IPS-20b (cell line): ENCODE results near the gene ARPC5.

ENCODE experiments used
- H3K27ac ChIP-seq: one replicate; pipeline ENCODE4 v1.5.1; 2013; ENCODE audit warnings: low read length
- H3K27me3 ChIP-seq: 2 replicates; pipeline ENCODE4 v1.6.1; 2013; ENCODE audit warnings: mild to moderate bottlenecking, low read length, inconsistent platforms; ENCODE audit not compliant: insufficient read depth
- H3K36me3 ChIP-seq: 2 replicates; pipeline ENCODE4 v1.6.1; 2013; ENCODE audit warnings: low read depth, mild to moderate bottlenecking, inconsistent platforms, low read length, moderate library complexity; ENCODE audit not compliant: insufficient read depth
- H3K4me1 ChIP-seq: 2 replicates; pipeline ENCODE4 v1.6.1; 2013; ENCODE audit warnings: mild to moderate bottlenecking, control low read depth, inconsistent platforms, low read length, moderate library complexity; ENCODE audit not compliant: insufficient read depth
- H3K4me3 ChIP-seq: 2 replicates; pipeline ENCODE4 v1.5.1; 2013; ENCODE audit warnings: mild to moderate bottlenecking, low read length, inconsistent platforms
- H3K9ac ChIP-seq: 2 replicates; pipeline ENCODE4 v1.6.1; 2013; ENCODE audit warnings: low read depth, mild to moderate bottlenecking, inconsistent platforms, low read length, moderate library complexity
- H3K9me3 ChIP-seq: 2 replicates; pipeline ENCODE4 v1.6.1; 2013; ENCODE audit warnings: mild to moderate bottlenecking, low read depth, low read length, inconsistent platforms; ENCODE audit not compliant: insufficient read depth

ARPC5 gene

DNA sequence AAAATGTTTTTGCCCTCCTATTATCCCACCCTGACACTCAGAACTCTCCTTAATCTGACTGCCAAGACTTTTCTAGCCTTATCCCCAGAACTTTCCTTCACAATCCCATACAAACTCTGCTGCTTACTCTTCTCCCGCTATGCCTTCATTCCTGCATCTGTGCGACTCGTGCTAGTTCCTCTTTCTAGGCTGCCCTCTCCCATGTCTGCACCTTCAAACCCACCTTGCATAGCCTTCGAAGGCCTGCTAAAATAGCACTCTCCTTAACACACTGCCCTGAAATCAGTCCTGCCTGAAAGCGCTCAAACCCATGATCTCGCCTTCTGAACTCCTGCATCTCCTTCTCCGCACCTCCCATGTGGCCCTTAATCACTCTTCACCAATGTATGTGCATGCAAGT lies 42.9 kb downstream of the ARPC5 start:
- Histone ChIP-seq H3K4me1 (peaks cover 8% of the 10 kb centered on the region), H3K27me3 (no peaks in the 10 kb centered on the region), H3K9me3 (no peaks in the 10 kb centered on the region), H3K4me3 (no peak overlapping the region), H3K9ac (no peak overlapping the region), H3K36me3 (no peaks in the 10 kb centered on the region), H3K27ac (no peak overlapping the region)

DNA sequence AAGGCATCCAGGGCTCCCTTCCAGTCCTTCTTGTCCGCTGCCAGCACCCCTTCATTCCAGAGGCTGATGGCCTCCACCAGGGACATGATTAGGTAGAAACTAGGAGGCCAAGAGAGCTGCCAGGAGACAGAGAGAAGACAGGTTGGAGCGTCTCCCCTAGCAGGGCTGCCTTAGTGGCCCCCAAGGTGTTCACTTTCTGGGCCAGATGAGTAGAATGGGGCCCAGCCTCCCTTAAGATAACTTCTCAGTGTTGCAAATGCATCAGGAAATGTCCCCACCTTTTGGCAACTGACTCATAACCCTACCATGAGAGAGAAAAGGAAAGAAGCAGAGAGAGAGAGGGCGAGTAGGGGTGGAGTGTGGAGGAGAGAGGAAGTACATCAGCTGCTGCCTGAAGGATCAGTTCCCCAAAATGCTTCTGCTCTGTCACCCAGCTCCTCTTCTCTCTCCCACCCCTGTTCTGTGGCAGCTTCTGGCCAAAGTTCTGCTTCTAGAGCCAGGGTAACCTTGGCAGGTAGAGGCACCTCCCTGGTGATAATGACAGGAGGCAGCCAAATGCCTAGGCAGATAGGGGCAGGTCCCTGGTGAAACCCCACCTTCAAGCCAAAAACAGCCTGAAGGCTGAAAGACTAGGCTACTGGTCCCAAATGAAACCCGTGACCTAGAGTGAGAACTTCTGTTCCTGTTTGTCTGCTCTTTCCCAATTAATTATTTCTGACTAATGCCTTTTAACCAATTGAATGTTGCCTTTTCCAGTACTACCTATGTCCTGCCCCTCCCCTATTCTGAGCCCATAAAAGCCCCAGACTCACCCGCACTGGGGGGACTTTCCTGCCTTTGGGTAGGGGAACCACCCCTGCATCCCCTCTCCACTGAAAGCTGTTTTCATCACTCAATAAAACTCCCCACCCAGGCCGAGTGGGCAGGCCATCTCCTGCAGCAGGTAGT lies 45.1 kb downstream of the ARPC5 start, which contains the start of gene NCF2:
Gene NCF2 (minus strand): TSS at position 216 of the 948 bp plus-strand sequence. CDS start 130 bp downstream, at position 86.
- Histone ChIP-seq H3K4me1 (peaks cover 12% of the 10 kb centered on the region), H3K9ac (no peak within 1 kb of the TSS), H3K9me3 (no peaks in the 10 kb centered on the region), H3K4me3 (no peak within 1 kb of the TSS), H3K36me3 (no peaks in the 10 kb centered on the region), H3K27me3 (no peaks in the 10 kb centered on the region), H3K27ac (no peak within 1 kb of the TSS)

DNA sequence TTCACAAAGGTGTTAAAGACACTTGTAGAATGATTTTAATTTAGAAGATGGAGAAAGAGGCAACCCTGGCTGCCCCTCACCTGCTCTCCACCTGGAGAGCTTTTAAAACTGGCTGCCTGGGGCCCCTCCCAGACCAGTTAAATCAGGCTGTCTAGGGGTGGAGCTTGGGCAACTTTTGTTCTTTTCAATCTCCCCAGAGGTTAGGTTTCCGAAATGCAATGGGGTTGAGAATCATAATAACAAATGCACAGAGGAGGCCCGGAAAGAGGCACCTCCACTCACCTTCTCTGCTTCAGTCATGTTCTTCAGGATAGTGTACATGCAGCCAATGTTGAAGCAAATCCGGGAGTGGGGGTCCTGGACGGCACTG lies 45.7 kb downstream of the ARPC5 start:
- Histone ChIP-seq H3K36me3 (no peaks in the 10 kb centered on the region), H3K9me3 (no peaks in the 10 kb centered on the region), H3K9ac (no peak overlapping the region), H3K4me1 (peaks cover 12% of the 10 kb centered on the region), H3K27ac (no peak overlapping the region), H3K27me3 (no peaks in the 10 kb centered on the region), H3K4me3 (no peak overlapping the region)

DNA sequence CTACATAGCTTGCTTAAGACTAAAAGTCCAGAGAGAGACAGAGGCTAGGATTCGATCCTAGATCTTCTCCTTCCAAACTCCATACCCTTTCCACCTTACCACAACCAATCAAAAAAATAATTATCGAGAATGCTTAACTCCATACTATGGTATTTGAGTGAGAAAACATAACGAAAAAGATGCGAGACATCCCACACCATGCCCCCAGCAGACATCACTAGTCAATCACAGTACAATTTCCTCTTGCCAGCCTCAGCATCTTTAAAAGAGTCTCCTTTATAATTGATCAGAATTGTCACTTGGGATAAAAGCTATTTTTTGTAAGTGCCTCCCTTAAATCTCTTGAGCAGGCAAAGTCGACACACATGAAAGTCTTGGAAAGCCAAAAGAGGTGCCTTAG lies 46.2 kb downstream of the ARPC5 start:
- Histone ChIP-seq H3K36me3 (no peaks in the 10 kb centered on the region), H3K27me3 (no peaks in the 10 kb centered on the region), H3K9me3 (no peaks in the 10 kb centered on the region), H3K27ac (no peak overlapping the region), H3K4me1 (peaks cover 12% of the 10 kb centered on the region), H3K9ac (no peak overlapping the region), H3K4me3 (no peak overlapping the region)

DNA sequence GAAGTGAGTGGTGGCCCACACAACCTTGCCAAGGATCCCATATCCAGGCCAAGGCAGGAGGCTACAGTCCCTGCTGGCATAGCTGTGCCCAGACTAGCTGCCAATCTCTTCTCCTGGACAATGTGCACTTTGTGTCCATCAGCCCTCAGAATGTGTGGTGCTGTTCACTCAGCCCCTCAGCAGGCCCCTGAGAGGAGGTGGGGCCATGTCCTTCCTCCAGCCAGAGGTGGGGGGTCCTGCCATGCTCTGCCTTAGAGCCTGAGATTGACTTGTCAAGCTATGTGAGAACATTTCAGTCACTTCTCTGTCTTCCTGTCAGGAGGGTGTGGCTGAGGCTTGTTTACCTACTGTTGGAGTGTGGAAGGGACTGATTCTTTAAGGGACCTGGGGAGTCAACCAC lies 46.8 kb downstream of the ARPC5 start:
- Histone ChIP-seq H3K4me1 (peaks cover 12% of the 10 kb centered on the region), H3K9ac (no peak overlapping the region), H3K27ac (no peak overlapping the region), H3K27me3 (no peaks in the 10 kb centered on the region), H3K4me3 (no peak overlapping the region; the same call in 1 of the 2 replicates), H3K36me3 (no peaks in the 10 kb centered on the region), H3K9me3 (no peaks in the 10 kb centered on the region)

DNA sequence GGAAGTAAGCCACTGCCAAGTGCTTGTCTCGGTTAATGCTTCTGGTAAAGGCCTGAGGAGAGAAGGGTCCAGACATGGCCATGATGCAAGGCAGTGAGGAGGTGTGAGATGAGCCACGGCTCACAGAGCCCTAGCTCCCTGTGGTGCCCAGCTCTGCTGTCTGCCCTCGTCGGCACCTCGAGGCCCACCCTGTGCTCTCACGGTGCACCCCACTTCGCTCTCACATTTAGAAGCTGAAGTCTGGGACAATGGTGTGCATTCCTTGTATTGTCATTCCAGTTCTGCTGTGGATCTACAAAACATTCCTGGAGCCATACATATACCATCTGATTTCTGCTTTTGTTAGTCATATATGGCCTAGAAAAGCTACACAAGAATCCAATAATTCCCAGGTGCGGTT lies 48.7 kb downstream of the ARPC5 start:
- peaks cover 8% of the 10 kb centered on the region for H3K4me1 ChIP-seq
- no peaks in the 10 kb centered on the region for H3K36me3 ChIP-seq
- no peak overlapping the region for H3K27ac ChIP-seq
- no peaks in the 10 kb centered on the region for H3K27me3 ChIP-seq
- H3K4me3 ChIP-seq: no peak overlapping the region
- no peak overlapping the region for H3K9ac ChIP-seq
- H3K9me3 ChIP-seq: no peaks in the 10 kb centered on the region

DNA sequence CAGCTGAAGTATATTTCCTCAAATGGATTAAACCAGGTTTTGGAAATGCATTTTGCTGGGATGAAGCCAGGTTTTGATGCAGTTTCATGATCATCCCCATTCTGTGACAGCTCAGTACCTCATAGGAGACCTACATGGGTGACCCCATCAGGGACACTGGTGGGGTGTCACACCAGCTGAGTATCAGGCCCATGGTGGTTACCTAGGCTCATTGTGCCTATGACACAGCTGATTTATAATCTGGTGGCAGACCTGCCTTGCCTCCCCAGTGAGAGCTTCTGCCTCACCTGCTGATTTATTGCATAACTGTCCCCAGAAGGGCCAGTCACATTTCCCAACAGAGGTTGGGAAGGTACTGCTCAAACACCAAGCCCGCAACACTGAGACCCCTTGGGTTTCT lies 49.1 kb downstream of the ARPC5 start:
- Histone ChIP-seq H3K4me3 (no peak overlapping the region), H3K27ac (no peak overlapping the region), H3K36me3 (no peaks in the 10 kb centered on the region), H3K27me3 (no peaks in the 10 kb centered on the region), H3K4me1 (peaks cover 8% of the 10 kb centered on the region), H3K9me3 (no peaks in the 10 kb centered on the region), H3K9ac (no peak overlapping the region)

DNA sequence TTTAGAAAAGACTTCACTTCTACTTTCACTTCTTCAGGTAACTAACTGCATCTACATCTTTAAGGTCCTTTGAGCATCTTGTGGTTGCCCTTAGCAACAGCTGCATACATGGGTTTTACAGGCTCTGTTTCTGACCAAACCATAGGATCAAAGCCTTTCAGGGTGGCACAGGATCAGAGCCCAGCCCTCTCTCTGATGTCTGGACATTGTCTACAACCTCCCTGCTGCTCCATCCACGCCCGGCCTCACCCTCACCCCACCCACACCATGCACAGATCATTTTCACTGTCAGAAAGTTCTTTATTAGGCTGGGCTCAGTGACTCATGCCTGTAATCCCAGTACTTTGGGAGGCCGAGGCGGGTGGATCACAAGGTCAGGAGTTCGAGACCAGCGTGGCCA lies 50.5 kb downstream of the ARPC5 start:
- Histone ChIP-seq H3K9ac (no peak overlapping the region), H3K9me3 (no peaks in the 10 kb centered on the region), H3K36me3 (no peaks in the 10 kb centered on the region), H3K27me3 (no peaks in the 10 kb centered on the region), H3K27ac (no peak overlapping the region), H3K4me1 (peaks cover 8% of the 10 kb centered on the region), H3K4me3 (no peak overlapping the region)

DNA sequence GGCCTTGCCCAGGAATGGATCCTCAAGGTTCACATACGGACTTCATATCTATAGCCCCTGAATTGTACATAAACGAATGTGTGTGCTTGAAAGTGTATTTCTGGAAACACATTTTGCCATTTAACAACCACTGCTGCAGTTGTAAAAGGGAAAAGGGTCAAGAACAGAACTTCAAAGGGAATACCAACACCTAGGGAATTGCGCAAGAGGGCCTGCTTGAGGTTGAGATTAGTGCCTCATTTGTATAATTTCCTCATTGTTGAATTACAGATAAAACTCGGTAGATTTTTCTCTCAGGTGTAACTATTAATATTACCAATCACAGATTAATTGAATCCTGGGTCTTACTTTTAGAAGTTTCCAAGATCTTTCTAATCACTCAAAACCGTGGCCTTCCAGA lies 51.4 kb downstream of the ARPC5 start:
- Histone ChIP-seq H3K4me1 (peaks cover 8% of the 10 kb centered on the region), H3K9ac (no peak overlapping the region), H3K27ac (no peak overlapping the region), H3K4me3 (no peak overlapping the region), H3K9me3 (no peaks in the 10 kb centered on the region), H3K27me3 (no peaks in the 10 kb centered on the region), H3K36me3 (no peaks in the 10 kb centered on the region)

DNA sequence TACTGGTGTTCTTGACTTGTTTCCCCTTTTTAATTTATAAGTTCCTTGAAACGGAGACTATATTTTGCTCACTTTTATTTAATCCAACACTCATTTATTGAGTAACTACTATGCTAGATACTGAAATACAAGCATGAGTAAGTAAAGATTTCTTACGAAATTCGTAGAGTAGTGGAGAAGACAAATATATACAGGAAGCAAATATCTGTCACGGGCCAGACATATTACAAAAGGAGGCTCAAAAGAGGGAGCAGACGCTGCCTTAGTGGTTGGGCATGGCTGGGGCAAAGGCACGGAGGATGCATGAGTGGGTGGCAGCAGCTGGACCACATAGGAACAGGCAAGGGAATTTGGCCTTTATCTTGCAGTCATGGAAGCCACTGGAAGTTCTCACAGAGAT lies 52.1 kb downstream of the ARPC5 start:
- H3K27me3 ChIP-seq: no peaks in the 10 kb centered on the region
- H3K36me3 ChIP-seq: no peaks in the 10 kb centered on the region
- H3K4me1 ChIP-seq: 0 out of 2 replicates have a peak, but pooled peaks cover 3% of the 10 kb centered on the region
- H3K4me3 ChIP-seq: no peak overlapping the region
- no peaks in the 10 kb centered on the region for H3K9me3 ChIP-seq
- H3K9ac ChIP-seq: no peak overlapping the region
- H3K27ac ChIP-seq: no peak overlapping the region

DNA sequence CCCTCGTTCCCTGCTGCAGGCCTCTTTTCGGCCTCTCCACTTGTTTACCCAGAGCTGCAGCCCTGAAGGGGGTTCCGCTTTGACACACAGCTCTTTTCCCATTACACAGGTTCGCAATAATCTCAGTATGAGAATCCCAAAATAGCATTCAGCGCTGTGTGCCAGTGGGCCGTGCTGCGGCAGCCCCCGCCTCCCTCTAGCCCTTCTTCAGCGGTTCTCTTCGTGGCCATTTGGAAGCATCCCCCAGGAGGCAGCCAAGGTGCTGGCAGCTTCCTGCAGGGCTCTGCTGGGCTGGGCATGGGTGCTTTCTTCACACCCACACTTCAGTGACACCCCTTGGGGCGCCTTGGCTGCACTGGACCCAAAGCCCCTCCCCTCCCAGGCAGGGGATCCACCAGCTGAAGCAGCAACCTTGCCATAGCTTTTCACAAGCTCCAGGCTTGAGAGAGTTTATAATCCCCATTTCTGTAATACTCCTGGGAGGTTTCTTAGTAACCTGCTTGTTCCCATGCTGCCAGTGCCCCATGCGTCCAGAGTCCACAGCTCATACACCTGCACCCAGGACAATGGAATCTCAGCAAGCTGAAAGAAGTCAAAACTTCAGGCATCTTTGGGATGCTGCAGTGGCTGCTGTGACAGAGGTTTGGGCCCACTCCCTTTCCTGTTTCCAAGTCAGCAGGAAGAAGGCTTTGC lies 53.4 kb downstream of the ARPC5 start:
- no peak overlapping the region for H3K4me3 ChIP-seq
- no peaks in the 10 kb centered on the region for H3K9me3 ChIP-seq
- H3K36me3 ChIP-seq: no peaks in the 10 kb centered on the region
- no peak overlapping the region for H3K9ac ChIP-seq
- 0 out of 2 replicates have a peak, but pooled peaks cover 3% of the 10 kb centered on the region for H3K4me1 ChIP-seq
- H3K27ac ChIP-seq: no peak overlapping the region
- H3K27me3 ChIP-seq: no peaks in the 10 kb centered on the region

DNA sequence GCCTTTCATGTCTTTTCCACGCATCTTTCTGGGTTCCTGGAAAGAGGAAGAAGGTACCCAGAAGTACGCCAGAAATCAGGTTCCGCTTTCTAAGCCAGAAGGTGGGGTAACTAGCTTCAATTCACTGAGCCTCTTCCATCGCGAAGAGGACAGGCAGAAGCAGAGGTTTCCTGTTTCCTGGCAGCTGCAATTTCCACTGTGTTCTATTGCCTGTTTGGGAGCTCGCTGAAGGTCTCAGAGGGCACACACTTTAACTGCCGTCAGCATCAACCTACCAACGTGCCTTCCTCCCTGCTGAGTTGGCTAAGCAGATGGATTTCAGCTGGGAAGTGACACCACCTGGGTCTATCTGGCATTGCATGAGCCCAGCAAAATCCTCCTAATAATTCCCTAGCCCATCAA lies 55.3 kb downstream of the ARPC5 start:
- H3K27me3 ChIP-seq: no peaks in the 10 kb centered on the region
- no peak overlapping the region for H3K9ac ChIP-seq
- H3K27ac ChIP-seq: no peak overlapping the region
- H3K4me1 ChIP-seq: no peaks in the 10 kb centered on the region
- no peaks in the 10 kb centered on the region for H3K36me3 ChIP-seq
- H3K9me3 ChIP-seq: no peaks in the 10 kb centered on the region
- H3K4me3 ChIP-seq: no peak overlapping the region
